GM12891 (cell line): Measurements from ENCODE around the gene BBS10.

Experiments used
- PAX5 ChIP-seq: IDR thresholded peaks from 2 replicates; pipeline ENCODE4 v1.6.1; 2011; ENCODE audit warnings: low read length, moderate library complexity, mild to moderate bottlenecking; ENCODE audit not compliant: insufficient read depth, severe bottlenecking
- POLR2A ChIP-seq: IDR thresholded peaks from 2 replicates; pipeline ENCODE4 v1.6.1; 2011; ENCODE audit warnings: low read depth, low read length, control low read depth
- POLR2AphosphoS5 ChIP-seq: IDR thresholded peaks from 2 replicates; pipeline ENCODE4 v1.6.1; 2011; ENCODE audit warnings: low read depth, low read length, control low read depth
- POU2F2 ChIP-seq: IDR thresholded peaks from 2 replicates; pipeline ENCODE4 v1.6.1; 2011; ENCODE audit warnings: low read depth, mild to moderate bottlenecking, control low read depth, low read length, moderate library complexity
- SPI1 ChIP-seq: IDR thresholded peaks from 2 replicates; pipeline ENCODE4 v1.6.1; 2011; ENCODE audit warnings: low read depth, low read length, control low read depth
- TAF1 ChIP-seq: IDR thresholded peaks from 2 replicates; pipeline ENCODE4 v1.6.1; 2011; ENCODE audit warnings: low read depth, low read length, control low read depth

- no peak for TF ChIP-seq POLR2A
- no peak for TF ChIP-seq POLR2AphosphoS5
- no peak for TF ChIP-seq TAF1
- TF ChIP-seq PAX5: no peak
- TF ChIP-seq SPI1: no peak
- no peak for TF ChIP-seq POU2F2
Measured at GRCh38 chr12:76337583-76337982, 10.6 kb downstream of the BBS10 start.
